HG02678 (cell line): ENCODE data around the gene CDK15.
A peak's percentile ranks its signal among the peaks of the same experiment; 100 is the strongest.
"Not testable (repeated sequence)": the region's sequence is repeated elsewhere in the genome, so short reads cannot be mapped to it uniquely, and the experiment has no call there.

ENCODE experiments used
- ATAC-seq: cut with Tn5 transposase; IDR thresholded peaks from one replicate; pipeline ENCODE4 v1.9.1; 2021; ENCODE audit warnings: mild to moderate bottlenecking, moderate library complexity; ENCODE audit not compliant: unreplicated experiment

Gene CDK15

GRCh38 chr2:201806442-201807170 is at the start of gene CDK15:
CDK15 (plus strand) TSS chr2:201806537; CDS start chr2:201806665, 128 bp downstream.
- ATAC-seq, result no peak

DNA sequence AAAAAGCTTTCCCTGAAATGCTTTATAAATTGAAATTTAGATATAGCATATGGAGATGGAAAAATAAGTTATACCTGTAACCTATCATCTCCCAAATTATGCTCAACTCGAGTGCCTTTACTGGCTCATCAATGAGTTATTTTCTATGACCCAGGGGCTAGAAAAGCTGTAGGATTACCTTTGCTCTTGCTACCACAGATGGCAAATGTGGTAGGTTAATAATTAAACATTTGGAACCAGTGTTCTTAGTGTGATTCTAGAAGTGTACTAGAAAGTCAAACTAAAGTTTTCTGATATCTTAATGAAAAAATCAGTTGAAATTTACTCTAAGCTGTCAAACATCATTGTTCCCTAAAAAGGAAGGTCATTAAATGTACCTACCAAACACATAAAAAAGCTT is 48.1 kb upstream of the CDK15 start:
- no peak for ATAC-seq

DNA sequence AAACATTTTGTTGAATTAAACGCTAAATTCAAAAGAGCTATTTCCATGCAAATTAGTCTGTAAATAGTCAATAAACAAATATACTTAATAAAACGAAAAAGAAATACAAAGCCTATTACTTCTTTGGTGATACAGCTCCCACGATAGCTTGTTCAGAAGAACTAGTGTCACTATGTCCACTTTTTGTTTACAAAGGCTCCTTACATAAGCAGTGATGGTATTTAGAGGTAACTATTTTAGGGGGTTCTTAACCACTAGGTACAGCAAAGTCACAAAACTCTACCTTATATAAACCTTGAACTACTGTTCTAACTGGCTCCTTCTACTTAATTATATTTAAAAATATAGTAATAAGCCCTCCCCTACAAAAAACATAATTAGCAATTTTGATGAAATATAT is 47.5 kb upstream of the CDK15 start:
- ATAC-seq, result no peak

DNA sequence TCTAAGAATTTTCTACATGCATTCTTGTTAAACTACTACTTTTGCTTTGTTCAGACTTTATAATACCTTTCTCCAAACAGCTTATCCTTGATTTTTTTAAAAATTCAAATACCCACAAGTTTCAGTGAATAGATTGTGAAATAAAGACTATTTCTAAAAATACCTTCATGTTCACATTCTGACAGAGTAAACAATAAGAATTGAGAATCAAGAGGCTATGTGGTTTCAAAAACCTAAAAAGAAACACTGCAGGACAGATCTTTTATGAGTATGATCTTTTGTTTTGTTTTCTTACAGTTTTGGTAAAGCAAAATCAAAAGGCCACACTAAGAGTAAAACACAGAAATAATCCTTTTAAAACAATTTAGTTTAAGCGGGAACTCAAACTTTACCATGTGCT is 46.8 kb upstream of the CDK15 start:
- ATAC-seq, result peak; percentile 61

DNA sequence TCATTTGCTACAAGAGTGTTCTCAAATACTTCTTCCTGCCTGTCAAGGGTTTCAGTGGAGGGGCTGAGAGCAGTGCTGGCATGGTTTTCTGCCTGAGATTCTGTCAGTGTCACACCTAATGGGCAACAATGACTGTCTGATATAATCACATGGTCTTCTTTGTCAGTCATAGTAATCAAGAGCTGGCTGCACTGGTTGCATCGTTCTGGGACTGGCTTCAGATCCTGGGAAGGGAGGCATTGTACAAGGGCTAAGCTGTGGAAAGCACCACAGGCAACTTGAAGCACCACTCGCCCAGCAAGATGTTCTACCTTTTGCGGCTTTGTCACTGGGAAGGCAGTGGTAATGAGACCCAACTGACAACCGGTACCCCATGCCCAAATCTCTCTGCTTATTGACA is 45.2 kb upstream of the CDK15 start:
- ATAC-seq, result no peak

DNA sequence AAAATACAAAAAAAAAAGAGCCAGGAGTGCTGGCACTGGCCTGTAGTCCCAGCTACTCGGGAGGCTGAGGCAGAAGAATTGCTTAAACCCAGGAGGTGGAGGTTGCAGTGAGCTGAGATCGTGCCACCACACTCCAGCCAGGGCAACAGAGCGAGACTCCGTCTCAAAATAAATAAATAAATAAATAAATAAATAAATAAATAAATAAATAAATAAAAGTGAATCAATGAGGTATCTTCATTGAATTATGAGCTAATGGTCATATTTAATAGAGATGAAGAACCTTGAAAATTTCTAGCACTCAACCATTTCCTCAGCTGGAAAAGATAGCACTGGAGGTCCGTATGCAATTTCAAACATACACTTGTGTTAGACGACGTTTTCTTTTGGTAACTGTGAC is 41.9 kb upstream of the CDK15 start:
- ATAC-seq, result not testable (repeated sequence)

- no peak for ATAC-seq
These were observed 40.5 kb upstream of the CDK15 start for GRCh38 chr2:201765799-201766198.

DNA sequence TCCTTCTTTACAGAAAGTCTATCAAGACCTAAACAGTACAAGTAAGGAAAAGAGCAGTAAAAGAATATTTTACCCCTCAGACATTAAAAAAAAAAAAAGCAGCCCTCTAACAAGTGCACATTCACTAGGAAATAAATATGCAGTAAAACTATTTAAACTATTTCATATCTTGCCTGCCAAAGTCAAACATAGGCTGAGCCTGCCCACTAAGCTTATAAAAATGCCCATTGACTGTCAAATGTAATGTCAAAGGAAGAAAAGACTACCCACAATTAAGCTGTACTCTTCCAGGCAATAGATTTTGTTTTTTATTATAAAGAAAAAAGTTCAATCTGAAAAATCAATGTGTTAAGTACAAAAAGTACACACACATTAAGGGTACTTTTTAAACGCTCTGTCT is 37.4 kb upstream of the CDK15 start:
- no peak for ATAC-seq

DNA sequence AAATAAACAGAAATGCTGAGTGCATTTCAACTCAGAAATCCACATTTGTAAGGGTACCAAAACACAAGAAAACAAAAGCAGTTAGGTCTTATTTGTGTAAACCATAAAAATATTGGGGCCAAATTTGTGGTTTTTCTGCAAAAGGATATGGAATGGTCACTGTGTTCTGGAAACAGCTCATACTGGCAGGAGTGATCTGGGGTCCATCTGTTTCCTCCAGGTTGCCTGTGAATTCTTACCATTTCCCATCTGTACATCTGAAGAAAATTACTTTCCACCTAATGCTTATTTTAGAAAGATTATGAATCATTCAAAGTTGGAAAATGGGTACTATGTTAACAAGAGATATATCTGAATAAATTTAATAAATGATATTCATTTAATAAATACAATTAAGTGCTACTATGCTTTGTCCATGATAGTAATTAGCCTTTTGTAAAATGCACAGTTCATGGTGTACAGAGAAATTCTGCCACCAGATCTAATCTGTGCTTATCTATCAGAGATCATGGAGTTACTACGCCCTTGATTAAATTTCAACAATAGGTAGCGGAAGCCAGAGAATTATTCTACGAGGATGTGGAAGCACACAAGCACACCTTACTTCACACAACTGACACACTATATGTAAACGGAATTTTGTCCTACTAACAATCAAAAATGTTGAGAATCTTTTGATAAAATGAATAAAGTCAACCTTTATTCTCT is 36.5 kb upstream of the CDK15 start:
- no peak for ATAC-seq

DNA sequence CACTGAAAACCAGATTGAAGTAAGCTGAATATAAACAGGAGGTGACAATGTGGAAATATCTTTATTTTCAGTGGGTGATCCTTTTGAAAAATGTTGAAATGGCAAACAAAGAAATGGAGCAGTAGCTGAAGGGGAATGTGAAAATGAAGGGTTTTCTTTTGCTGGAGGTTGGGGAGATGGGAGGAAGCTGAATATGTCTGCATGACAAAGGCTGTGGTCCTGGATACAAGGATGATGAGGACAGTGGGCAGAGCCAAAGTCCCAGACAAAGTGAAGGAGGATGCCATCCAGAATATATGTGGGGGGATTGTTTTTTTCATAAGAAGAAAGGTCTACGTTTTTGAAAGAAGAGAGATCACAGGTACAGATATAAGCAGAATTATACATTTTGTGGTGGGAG is 32.3 kb upstream of the CDK15 start:
- no peak for ATAC-seq

DNA sequence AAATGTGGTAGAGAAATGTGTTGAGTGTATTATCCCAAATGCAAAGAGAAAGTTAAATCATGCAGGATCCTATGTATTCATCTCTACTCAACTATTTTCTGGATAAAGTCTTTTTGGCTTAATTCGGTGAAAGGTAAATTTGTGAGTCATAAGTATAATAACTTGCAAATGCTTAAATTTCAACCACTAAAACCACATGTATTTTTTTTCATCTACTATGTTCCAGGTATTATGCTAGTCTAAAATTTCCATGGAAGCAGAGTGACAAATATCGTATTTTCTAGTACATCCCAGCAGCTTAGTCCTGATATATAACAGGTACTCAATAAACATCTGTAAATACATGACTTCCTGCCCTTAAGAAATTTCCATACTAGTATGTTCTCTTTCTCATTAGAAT is 31.8 kb upstream of the CDK15 start:
- ATAC-seq, result no peak

- ATAC-seq, result no peak
These were observed 31.0 kb upstream of the CDK15 start for GRCh38 chr2:201775326-201775725.

- no peak for ATAC-seq
These were observed 29.3 kb upstream of the CDK15 start for GRCh38 chr2:201777043-201777442.

- no peak for ATAC-seq
These were observed 28.5 kb upstream of the CDK15 start for GRCh38 chr2:201777869-201778268.

GRCh38 chr2:201779901-201780673 is 26.2 kb upstream of the CDK15 start:
- peak; percentile 3 for ATAC-seq

GRCh38 chr2:201780674-201781493 is 25.5 kb upstream of the CDK15 start, which contains the start of gene ALS2:
ALS2 (minus strand) TSS chr2:201780933; CDS start chr2:201768885, 12,048 bp downstream.
- ATAC-seq, result peak; percentile 94

DNA sequence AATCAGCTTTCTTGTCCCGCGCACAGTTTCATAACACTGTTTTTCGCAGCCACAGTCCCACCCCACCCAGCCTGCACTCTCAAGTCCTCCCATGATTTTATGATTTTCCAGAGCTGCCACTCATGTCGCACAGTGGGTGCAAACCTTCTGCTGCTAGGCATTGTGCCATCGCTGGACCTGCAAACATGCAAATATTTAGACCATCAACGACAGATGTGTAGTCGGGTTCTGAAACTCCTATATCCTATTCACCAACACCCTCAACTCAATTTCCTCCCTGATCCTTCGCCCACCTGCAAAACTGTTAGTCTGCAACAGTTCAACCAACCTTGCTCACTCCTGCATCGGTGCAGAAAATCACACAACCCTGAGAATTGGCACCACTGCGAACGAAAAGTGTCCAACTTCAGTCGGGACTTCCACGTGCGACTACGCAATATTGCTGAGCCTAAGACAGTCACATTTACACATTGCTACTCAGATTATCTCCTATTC is 24.7 kb upstream of the CDK15 start:
- peak; percentile 11 for ATAC-seq

DNA sequence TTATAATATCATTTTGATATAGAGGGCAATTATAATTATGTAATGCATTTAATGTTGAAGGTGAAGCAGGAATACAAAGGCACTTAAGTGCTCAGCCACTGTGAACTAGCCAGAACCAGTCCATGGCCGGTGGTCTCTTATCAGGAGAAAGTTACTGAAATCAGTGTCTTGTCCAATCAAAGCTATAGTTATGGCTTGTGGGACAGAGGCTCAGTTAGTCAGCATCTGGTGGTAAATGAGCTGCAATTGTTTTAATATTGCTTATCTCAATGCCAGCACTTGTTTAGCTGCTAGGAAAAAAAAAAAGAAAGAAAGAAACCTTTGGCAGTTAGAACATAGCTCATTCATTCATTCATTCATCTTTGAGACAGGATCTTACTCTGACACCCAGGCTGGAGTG is 21.8 kb upstream of the CDK15 start:
- ATAC-seq, result no peak

DNA sequence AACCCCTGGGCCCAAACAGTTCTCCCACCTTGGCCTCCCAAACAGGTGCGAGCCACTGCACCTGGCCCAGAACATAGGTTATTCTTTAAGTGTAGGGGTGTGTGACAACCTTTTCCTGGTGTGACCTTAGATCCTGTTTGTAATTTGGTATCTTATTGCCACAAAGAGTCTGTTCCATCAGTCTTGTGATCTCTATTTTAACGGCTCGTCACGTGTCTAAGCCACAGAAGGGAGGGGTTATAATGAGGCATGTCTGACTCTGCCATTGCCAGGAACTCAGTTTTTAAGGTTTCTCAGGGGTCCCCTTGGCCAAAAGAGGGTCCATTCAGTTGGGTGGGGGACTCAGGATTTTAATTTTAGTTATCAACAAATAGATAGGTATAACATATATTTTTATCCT is 21.2 kb upstream of the CDK15 start:
- ATAC-seq, result no peak

DNA sequence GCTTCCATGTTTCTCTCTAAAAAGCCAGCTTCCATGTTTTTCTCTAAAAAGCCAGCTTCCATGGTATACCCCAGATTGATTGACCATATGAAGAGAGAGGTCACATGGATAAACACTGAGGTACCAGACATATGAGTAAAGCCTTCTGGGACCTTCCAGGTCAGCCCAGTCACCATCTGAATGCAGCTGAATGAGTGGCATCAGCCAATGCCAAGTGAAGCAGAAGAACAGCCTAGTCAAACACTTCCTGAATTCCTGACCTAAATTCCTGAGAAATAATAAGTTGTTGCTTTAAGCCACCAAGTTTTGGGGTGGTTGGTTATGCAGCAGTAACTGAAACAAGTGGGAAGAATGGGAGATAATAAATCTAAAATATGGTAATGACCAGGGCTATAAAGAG is 19.9 kb upstream of the CDK15 start:
- no peak for ATAC-seq

GRCh38 chr2:201788371-201788770 is 18.0 kb upstream of the CDK15 start:
- ATAC-seq, result no peak
